WERI-Rb-1 (cell line): ENCODE data around the gene RIN1.
A peak's percentile ranks its signal among the peaks of the same experiment; 100 is the strongest.

Source experiments
- DNase-seq: peaks from one replicate; pipeline ENCODE4 v3.0.0-alpha.2; 2020
- H3K27ac ChIP-seq: fragments of 250-450 bp; sonication (Bioruptor Pico); 2 replicates; pipeline ENCODE4 v1.5.1; 2020; ENCODE audit warnings: mild to moderate bottlenecking, moderate library complexity
- H3K27me3 ChIP-seq: fragments of 250-450 bp; sonication (Bioruptor Pico); 2 replicates; pipeline ENCODE4 v1.5.1; 2021; ENCODE audit warnings: mild to moderate bottlenecking, low read depth, moderate library complexity; ENCODE audit not compliant: insufficient read depth, severe bottlenecking
- H3K36me3 ChIP-seq: fragments of 250-450 bp; sonication (Bioruptor Pico); 2 replicates; pipeline ENCODE4 v1.5.1; 2020; ENCODE audit warnings: mild to moderate bottlenecking, moderate library complexity
- H3K4me3 ChIP-seq: 2 replicates; pipeline ENCODE4 v1.5.1; 2011; ENCODE audit warnings: low read depth, mild to moderate bottlenecking, control low read depth, low read length
- H3K9me3 ChIP-seq: fragments of 250-450 bp; sonication (Bioruptor Pico); 2 replicates; pipeline ENCODE4 v1.5.1; 2021; ENCODE audit warnings: mild to moderate bottlenecking, moderate library complexity; ENCODE audit not compliant: severe bottlenecking
- TF ChIP-seq, protein P1 (sequence below): IDR thresholded peaks from 2 replicates; pipeline ENCODE4 v1.5.1; 2011; ENCODE audit warnings: low read depth, mild to moderate bottlenecking, control low read depth, inconsistent platforms, low read length

The RIN1 gene

DNA sequence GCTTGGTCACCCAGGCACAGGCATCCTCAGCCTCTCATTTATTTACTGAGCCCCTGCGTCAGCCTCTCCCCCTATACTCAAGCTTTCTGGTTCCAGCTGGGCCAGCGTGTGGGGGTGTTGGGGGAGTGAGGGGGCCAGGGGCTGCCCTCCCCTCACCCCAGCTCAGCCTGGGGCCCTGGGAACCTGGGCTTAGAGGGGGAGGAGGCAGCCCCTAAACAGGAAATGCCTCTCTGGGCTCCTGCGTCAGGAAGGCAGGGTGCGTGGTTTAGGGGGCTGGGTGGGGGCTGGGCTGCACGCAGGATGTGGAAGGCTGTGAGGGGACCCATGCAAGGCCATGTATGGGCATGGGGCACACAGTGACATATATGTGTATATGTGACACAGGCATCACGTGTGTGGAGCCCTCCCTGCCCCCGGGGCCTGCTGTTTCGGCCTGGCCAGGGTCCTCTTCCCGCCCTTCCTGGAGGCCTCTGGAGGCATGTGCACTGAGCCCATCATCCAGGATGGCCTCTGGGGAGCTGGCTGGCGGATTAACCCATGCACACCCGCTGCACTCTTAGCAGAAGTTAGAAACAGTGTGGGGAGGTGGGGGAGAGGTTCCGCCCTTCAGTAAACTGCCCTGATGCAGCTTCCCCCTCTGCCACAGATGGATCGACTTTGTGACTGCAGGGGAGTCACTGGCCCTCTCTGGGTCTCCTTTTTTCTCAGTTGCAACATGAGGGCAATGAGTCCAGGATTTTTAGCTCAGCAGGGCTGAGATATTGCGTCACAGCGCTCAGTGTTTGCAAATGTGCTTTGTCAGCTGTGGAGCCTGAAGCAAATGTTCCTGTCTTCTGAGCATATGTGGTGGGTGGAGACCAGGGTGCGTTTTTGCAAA is 18.3 kb downstream of the RIN1 start:
- H3K4me3 ChIP-seq: no peak overlapping the region
- H3K27me3 ChIP-seq: no peaks in the 10 kb centered on the region
- H3K36me3 ChIP-seq: no peaks in the 10 kb centered on the region
- H3K27ac ChIP-seq: peak overlapping the region; percentile 49
- peaks cover 3% of the 10 kb centered on the region for H3K9me3 ChIP-seq
- TF ChIP-seq, protein P1, sequence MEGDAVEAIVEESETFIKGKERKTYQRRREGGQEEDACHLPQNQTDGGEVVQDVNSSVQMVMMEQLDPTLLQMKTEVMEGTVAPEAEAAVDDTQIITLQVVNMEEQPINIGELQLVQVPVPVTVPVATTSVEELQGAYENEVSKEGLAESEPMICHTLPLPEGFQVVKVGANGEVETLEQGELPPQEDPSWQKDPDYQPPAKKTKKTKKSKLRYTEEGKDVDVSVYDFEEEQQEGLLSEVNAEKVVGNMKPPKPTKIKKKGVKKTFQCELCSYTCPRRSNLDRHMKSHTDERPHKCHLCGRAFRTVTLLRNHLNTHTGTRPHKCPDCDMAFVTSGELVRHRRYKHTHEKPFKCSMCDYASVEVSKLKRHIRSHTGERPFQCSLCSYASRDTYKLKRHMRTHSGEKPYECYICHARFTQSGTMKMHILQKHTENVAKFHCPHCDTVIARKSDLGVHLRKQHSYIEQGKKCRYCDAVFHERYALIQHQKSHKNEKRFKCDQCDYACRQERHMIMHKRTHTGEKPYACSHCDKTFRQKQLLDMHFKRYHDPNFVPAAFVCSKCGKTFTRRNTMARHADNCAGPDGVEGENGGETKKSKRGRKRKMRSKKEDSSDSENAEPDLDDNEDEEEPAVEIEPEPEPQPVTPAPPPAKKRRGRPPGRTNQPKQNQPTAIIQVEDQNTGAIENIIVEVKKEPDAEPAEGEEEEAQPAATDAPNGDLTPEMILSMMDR: no peak
- peak; percentile 57 for DNase-seq

DNA sequence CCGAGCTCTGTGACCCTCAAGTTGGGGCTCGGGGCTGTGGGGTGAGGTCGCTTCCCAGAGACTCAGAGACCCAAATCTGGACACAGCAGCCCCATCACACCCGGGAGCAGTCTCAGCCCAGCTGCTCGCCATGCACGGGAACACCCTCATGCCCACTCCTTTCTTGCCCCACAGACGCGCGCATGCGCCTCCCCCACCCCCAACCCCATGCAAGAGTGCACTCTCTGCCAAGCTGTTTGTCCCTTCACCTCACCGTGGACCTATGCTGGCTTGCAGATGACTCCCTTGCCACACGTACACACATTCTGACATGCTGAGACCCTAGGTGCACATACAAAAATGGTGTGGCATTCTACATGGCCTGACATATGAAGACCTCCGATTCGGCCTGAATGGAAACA is 18.9 kb downstream of the RIN1 start:
- DNase-seq: no peak
- TF ChIP-seq, protein P1: no peak
- peaks cover 3% of the 10 kb centered on the region for H3K9me3 ChIP-seq
- no peak overlapping the region for H3K4me3 ChIP-seq
- H3K36me3 ChIP-seq: no peaks in the 10 kb centered on the region
- peak overlapping the region; percentile 49 for H3K27ac ChIP-seq
- no peaks in the 10 kb centered on the region for H3K27me3 ChIP-seq

DNA sequence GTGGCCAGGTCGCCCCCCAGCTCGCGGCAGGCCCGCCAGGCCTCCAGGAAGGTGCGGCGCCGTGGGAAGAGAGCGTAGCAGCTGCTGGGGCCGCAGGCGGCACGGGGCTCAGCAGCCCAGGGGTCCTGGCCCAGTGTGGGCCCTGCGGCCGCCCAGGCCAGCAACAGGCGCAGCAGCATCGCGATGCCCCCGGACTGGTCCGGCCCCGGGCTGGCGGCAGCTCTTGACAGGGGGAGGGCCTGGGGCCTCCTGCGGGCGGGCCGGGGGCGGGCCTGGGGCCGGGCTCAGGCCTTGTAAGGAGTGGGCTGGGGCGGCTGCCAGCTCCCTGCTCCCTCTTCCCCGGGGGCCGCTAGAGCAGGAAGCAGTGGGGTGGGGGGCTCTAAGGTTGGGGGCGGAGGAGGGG is 19.4 kb downstream of the RIN1 start, which contains the start of gene CD248:
Gene CD248, minus strand, starts transcription at position 196 of the 403 bp plus-strand sequence. Its CDS starts 17 bp downstream, at position 179.
- H3K36me3 ChIP-seq: no peaks in the 10 kb centered on the region
- no peak for DNase-seq
- H3K4me3 ChIP-seq: no peak within 1 kb of the TSS
- H3K27ac ChIP-seq: peak within 1 kb of the TSS; percentile 49
- TF ChIP-seq, protein P1: no peak
- H3K27me3 ChIP-seq: no peaks in the 10 kb centered on the region
- peaks cover 3% of the 10 kb centered on the region for H3K9me3 ChIP-seq

DNA sequence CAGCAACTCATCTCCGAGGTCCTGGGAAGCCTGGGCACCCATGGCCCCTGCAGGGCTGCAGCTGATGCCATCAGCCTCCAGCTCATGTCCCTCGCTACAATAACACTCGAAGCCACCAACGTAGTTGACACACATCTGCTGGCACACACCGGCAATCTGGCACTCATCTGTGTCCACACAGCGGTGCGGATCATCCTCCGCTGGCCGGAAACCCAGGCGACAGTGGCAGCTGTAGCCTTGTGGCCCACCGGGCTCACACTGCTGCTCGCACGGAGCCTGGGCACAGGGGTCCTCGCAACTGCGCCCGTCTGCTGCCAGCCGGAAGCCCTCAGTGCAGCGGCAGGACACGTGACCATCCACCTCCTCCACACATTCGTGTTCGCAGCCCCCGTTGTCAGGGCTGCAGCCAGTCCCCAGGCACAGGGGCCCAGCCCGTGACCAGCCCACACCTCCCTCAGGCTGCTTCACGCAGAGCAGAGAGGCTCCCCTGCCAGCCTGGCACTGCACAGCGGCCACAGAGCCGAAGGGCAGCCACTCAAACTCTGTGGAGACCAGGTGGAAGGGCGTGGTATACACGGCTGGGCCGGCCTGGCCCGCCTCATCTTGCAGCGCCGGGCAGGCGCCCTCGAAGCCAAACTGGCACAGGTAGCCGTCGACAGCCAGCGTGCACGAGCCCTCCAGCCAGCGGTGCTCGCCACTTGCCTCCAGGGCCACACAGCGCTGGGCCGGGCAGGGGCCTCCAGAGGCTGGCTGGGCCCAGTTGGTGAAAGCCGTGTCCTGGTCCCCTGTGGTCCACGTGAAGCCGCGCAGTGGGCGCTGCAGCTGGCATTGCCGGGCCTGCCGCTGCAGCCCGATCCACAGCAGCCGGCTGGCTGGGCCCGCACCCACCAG is 20.1 kb downstream of the RIN1 start:
- Histone ChIP-seq H3K27me3 (no peaks in the 10 kb centered on the region), H3K4me3 (no peak overlapping the region), H3K36me3 (no peaks in the 10 kb centered on the region), H3K9me3 (peaks cover 3% of the 10 kb centered on the region), H3K27ac (no peak overlapping the region)
- TF ChIP-seq, protein P1: no peak
- no peak for DNase-seq

DNA sequence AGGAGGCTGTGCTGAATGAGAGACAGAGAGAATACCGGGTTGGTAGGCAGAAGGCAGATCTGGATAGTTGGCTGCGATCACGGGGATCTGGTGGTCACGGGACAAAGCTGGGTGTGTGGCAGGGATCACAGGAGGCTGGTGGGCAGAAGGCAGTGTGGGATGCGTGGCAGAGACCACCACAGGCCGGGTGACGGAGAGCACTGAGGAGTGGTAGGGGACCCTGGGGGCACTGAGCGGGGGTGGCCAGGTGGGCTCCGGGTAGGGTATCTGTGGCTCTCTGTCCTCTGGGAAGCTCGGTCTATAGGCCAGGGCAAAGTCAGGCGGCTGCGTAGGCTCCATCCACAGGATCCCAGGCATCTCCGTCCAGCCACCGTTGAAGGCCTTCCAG is 20.7 kb downstream of the RIN1 start:
- Histone ChIP-seq H3K36me3 (no peaks in the 10 kb centered on the region), H3K27me3 (no peaks in the 10 kb centered on the region), H3K4me3 (no peak overlapping the region), H3K9me3 (peaks cover 3% of the 10 kb centered on the region), H3K27ac (no peak overlapping the region)
- no peak for DNase-seq
- TF ChIP-seq, protein P1: no peak
